HepG2 (cell line): ENCODE results near the gene NPHS1. TPM values are rescaled to one million over a fixed set of nuclear protein-coding genes. Genes with fewer than 3 reads are reported as not detected.
A peak's percentile ranks its signal among the peaks of the same experiment; 100 is the strongest.

Source experiments
- AHR ChIP-seq: IDR thresholded peaks from 2 replicates; pipeline ENCODE4 v1.6.1; 2018; ENCODE audit warnings: missing genetic modification reagents, missing compliant biosample characterization
- BORCS8-MEF2B ChIP-seq: sonication (generic); formaldehyde crosslinking; IDR thresholded peaks from 2 replicates; pipeline ENCODE4 v1.8.0; 2022; ENCODE audit warnings: mild to moderate bottlenecking, missing genetic modification reagents
- CENPX ChIP-seq: sonication (generic); formaldehyde crosslinking; IDR thresholded peaks from 2 replicates; pipeline ENCODE4 v1.9.0; 2021; ENCODE audit warnings: mild to moderate bottlenecking, missing genetic modification reagents, moderate library complexity
- GATAD2A ChIP-seq: IDR thresholded peaks from 2 replicates; pipeline ENCODE4 v1.6.1; 2016
- GPN1 ChIP-seq: sonication (generic); formaldehyde crosslinking; IDR thresholded peaks from 2 replicates; pipeline ENCODE4 v1.5.1; 2020; ENCODE audit warnings: missing genetic modification reagents, borderline replicate concordance
- GZF1 ChIP-seq: sonication (generic); formaldehyde crosslinking; IDR thresholded peaks from 2 replicates; pipeline ENCODE4 v1.5.1; 2020; ENCODE audit warnings: mild to moderate bottlenecking, missing genetic modification reagents
- MEIS2 ChIP-seq: sonication (generic); formaldehyde crosslinking; IDR thresholded peaks from 2 replicates; pipeline ENCODE4 v1.9.0; 2021; ENCODE audit warnings: mild to moderate bottlenecking, missing genetic modification reagents
- MTF2 ChIP-seq: sonication (generic); formaldehyde crosslinking; IDR thresholded peaks from 2 replicates; pipeline ENCODE4 v1.5.0; 2020; ENCODE audit warnings: missing genetic modification reagents, borderline replicate concordance
- NCOA2 ChIP-seq: sonication (generic); formaldehyde crosslinking; IDR thresholded peaks from 2 replicates; pipeline ENCODE4 v1.8.0; 2022; ENCODE audit warnings: inconsistent platforms
- NFYB ChIP-seq: sonication (generic); formaldehyde crosslinking; IDR thresholded peaks from 2 replicates; pipeline ENCODE4 v1.4.0; 2020; ENCODE audit warnings: missing genetic modification reagents
- POLR2G ChIP-seq: fragments of 200-400 bp; formaldehyde crosslinking; IDR thresholded peaks from 2 replicates; pipeline ENCODE4 v1.6.1; 2018; ENCODE audit warnings: mild to moderate bottlenecking, low read depth, low read length, moderate library complexity
- PRPF4 ChIP-seq: fragments of 200-400 bp; formaldehyde crosslinking; IDR thresholded peaks from 2 replicates; pipeline ENCODE4 v1.6.1; 2016; ENCODE audit warnings: low read length, low read depth; ENCODE audit not compliant: poor library complexity, severe bottlenecking
- RXRB ChIP-seq: IDR thresholded peaks from 2 replicates; pipeline ENCODE4 v1.6.1; 2016; ENCODE audit warnings: borderline replicate concordance, missing genetic modification reagents, missing compliant biosample characterization
- SP140L ChIP-seq: sonication (generic); formaldehyde crosslinking; IDR thresholded peaks from 2 replicates; pipeline ENCODE4 v1.4.0; 2020; ENCODE audit warnings: missing genetic modification reagents, borderline replicate concordance
- TCF7L2 ChIP-seq: IDR thresholded peaks from 2 replicates; pipeline ENCODE4 v1.6.1; 2011; ENCODE audit warnings: mild to moderate bottlenecking, low read depth, low read length, moderate library complexity
- ZBTB7B ChIP-seq: sonication (generic); formaldehyde crosslinking; IDR thresholded peaks from 2 replicates; pipeline ENCODE4 v1.4.0; 2020; ENCODE audit warnings: missing genetic modification reagents
- ZFP36L1 ChIP-seq: sonication (generic); formaldehyde crosslinking; IDR thresholded peaks from 2 replicates; pipeline ENCODE4 v1.8.0; 2022; ENCODE audit warnings: mild to moderate bottlenecking, missing genetic modification reagents, moderate library complexity
- ZNF180 ChIP-seq: sonication (generic); formaldehyde crosslinking; IDR thresholded peaks from 2 replicates; pipeline ENCODE4 v1.4.0; 2020; ENCODE audit warnings: low read depth, missing genetic modification reagents, borderline replicate concordance
- ZNF333 ChIP-seq: sonication (generic); formaldehyde crosslinking; IDR thresholded peaks from 2 replicates; pipeline ENCODE4 v1.4.0; 2020; ENCODE audit warnings: mild to moderate bottlenecking, missing genetic modification reagents, borderline replicate concordance
- ZNF772 ChIP-seq: sonication (generic); formaldehyde crosslinking; IDR thresholded peaks from 2 replicates; pipeline ENCODE4 v1.5.0; 2020; ENCODE audit warnings: mild to moderate bottlenecking, missing genetic modification reagents
- ZNF776 ChIP-seq: sonication (generic); formaldehyde crosslinking; IDR thresholded peaks from 2 replicates; pipeline ENCODE4 v1.4.0; 2020; ENCODE audit warnings: mild to moderate bottlenecking, missing genetic modification reagents
- polyA plus RNA-seq, 8 experiments: library from polyadenylated mRNA; depleted of rRNA in 3 of 8; stranded (reverse) in 7 of 8; unstranded in 1 of 8; fragments of >200 nt; fragmentation: Illumina TruSeq in 4 of 8; extraction: Trizol in 4 of 8; gene quantifications; 2 replicates each; pipeline versions ENCODE4 v1.2.1 to v1.2.3, GENCODE V29; 2011 to 2016; ENCODE audit warnings: low read depth in 4 of 8, missing spikeins in 1 of 8, mixed read lengths in 1 of 8; ENCODE audit not compliant: insufficient read depth in 1 of 8
- total RNA-seq, 5 experiments: library from RNA; depleted of rRNA; stranded (reverse); fragments of >200 nt; fragmentation: Illumina TruSeq; extraction: Trizol; gene quantifications; 2 replicates each; pipeline ENCODE4 v1.2.3, GENCODE V29; 2016; ENCODE audit warnings: low read depth in 1 of 5
- TF ChIP-seq, protein P1 (sequence below): sonication (generic); formaldehyde crosslinking; IDR thresholded peaks from 2 replicates; pipeline ENCODE4 v1.8.0; 2022; ENCODE audit warnings: missing genetic modification reagents, mild to moderate bottlenecking, borderline replicate concordance
- TF ChIP-seq, protein P2 (sequence below): sonication (generic); formaldehyde crosslinking; IDR thresholded peaks from 2 replicates; pipeline ENCODE4 v1.5.0; 2020; ENCODE audit warnings: mild to moderate bottlenecking, missing genetic modification reagents, borderline replicate concordance
- TF ChIP-seq, protein P3 (sequence below): sonication (generic); formaldehyde crosslinking; IDR thresholded peaks from 2 replicates; pipeline ENCODE4 v1.4.0; 2020; ENCODE audit warnings: missing genetic modification reagents, borderline replicate concordance

Gene NPHS1
- total and polyA plus RNA-seq, 2 of the 13 experiments (the other 11 are each of a cell fraction or from before 2014, with no cell fraction given), result not detected

DNA sequence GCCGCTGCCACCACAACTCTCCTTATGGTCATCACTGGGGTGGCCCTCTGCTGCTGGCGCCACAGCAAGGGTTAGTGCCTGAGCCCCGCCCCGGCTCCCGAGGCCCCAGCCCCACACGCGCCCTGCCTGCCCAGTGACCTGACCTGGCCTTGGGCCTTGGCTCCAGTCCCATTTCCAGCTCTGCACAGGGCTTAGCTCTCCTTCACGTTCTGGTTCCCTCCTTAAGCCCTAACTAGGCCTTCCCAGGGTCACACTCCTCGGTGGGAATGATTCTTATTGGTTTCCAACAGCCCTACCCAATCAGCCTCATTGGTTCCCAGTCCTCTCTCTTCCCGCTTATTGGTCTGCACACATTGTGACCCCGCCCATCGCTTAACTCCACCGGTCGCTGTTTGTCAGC is 10.2 kb upstream of the NPHS1 start (continued):
- TF ChIP-seq NCOA2 (CRISPR knock-in tag) (0 out of 2 replicates have a peak, but pooled peaks have one; percentile 13), MTF2 (no peak), GPN1 (CRISPR knock-in tag) (no peak), ZNF776 (no peak), TCF7L2 (no peak), NFYB (CRISPR knock-in tag) (peak; percentile 81), MEIS2 (CRISPR knock-in tag) (no peak), ZNF180 (no peak), AHR (no peak), PRPF4 (no peak), ZNF333 (CRISPR knock-in tag) (no peak), GATAD2A (peak; percentile 37; the same call in 1 of the 2 replicates), CENPX (CRISPR knock-in tag) (no peak), ZFP36L1 (CRISPR knock-in tag) (no peak), POLR2G (no peak), RXRB (CRISPR knock-in tag) (peak; percentile 81; the same call in 1 of the 2 replicates), ZNF772 (CRISPR knock-in tag) (no peak), GZF1 (no peak), SP140L (no peak), ZBTB7B (CRISPR knock-in tag) (0 out of 2 replicates have a peak, but pooled peaks have one; percentile 33), BORCS8-MEF2B (CRISPR knock-in tag) (0 out of 2 replicates have a peak, but pooled peaks have one; percentile 23)
- TF ChIP-seq, protein P1, sequence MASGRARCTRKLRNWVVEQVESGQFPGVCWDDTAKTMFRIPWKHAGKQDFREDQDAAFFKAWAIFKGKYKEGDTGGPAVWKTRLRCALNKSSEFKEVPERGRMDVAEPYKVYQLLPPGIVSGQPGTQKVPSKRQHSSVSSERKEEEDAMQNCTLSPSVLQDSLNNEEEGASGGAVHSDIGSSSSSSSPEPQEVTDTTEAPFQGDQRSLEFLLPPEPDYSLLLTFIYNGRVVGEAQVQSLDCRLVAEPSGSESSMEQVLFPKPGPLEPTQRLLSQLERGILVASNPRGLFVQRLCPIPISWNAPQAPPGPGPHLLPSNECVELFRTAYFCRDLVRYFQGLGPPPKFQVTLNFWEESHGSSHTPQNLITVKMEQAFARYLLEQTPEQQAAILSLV, result no peak
- TF ChIP-seq, protein P2, sequence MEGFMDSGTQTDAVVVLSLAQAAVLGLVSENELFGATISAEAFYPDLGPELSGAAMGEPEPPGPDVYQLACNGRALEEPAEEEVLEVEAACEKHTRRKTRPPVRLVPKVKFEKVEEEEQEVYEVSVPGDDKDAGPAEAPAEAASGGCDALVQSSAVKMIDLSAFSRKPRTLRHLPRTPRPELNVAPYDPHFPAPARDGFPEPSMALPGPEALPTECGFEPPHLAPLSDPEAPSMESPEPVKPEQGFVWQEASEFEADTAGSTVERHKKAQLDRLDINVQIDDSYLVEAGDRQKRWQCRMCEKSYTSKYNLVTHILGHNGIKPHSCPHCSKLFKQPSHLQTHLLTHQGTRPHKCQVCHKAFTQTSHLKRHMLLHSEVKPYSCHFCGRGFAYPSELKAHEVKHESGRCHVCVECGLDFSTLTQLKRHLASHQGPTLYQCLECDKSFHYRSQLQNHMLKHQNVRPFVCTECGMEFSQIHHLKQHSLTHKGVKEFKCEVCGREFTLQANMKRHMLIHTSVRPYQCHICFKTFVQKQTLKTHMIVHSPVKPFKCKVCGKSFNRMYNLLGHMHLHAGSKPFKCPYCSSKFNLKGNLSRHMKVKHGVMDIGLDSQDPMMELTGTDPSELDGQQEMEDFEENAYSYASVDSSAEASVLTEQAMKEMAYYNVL, result no peak
- TF ChIP-seq, protein P3, sequence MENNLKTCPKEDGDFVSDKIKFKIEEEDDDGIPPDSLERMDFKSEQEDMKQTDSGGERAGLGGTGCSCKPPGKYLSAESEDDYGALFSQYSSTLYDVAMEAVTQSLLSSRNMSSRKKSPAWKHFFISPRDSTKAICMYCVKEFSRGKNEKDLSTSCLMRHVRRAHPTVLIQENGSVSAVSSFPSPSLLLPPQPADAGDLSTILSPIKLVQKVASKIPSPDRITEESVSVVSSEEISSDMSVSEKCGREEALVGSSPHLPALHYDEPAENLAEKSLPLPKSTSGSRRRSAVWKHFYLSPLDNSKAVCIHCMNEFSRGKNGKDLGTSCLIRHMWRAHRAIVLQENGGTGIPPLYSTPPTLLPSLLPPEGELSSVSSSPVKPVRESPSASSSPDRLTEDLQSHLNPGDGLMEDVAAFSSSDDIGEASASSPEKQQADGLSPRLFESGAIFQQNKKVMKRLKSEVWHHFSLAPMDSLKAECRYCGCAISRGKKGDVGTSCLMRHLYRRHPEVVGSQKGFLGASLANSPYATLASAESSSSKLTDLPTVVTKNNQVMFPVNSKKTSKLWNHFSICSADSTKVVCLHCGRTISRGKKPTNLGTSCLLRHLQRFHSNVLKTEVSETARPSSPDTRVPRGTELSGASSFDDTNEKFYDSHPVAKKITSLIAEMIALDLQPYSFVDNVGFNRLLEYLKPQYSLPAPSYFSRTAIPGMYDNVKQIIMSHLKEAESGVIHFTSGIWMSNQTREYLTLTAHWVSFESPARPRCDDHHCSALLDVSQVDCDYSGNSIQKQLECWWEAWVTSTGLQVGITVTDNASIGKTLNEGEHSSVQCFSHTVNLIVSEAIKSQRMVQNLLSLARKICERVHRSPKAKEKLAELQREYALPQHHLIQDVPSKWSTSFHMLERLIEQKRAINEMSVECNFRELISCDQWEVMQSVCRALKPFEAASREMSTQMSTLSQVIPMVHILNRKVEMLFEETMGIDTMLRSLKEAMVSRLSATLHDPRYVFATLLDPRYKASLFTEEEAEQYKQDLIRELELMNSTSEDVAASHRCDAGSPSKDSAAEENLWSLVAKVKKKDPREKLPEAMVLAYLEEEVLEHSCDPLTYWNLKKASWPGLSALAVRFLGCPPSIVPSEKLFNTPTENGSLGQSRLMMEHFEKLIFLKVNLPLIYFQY (CRISPR knock-in tag), result no peak
